ENCODE results near the gene SLC2A14.
"Not testable (repeated sequence)": the region's sequence is repeated elsewhere in the genome, so short reads cannot be mapped to it uniquely, and the experiment has no call there.

SLC2A14 gene

GRCh38 chr12:7872566-7873319, at the start of gene SLC2A14:
Gene SLC2A14 (minus strand): TSS chr12:7872915. CDS start chr12:7869880, 3,035 bp downstream.
- DNase-seq (ENCODE audit: low read depth in 2 of 2): no peak

DNA sequence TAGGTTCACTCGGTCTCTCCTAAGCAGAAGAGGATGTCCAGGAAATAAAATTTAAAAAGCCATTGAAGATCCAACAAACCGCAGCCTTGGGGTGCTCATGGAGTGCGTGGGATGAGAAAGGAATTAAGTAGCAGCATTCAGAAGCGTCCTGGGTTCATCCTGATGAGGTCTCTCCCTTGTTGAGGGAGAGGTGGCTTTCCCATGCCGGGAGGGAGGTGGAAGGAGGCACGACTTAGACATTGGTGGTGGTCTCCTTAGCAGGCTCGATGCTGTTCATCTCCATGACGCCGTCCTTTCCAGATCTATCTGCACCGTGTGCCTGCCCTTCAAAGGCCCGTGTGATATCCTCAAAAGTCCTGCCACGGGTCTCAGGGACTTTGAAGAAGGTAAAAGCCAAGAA, 48.5 kb upstream of the SLC2A14 start:
- DNase-seq (ENCODE audit: low read depth in 2 of 2): not testable (repeated sequence)

- DNase-seq (ENCODE audit: low read depth in 2 of 2): not testable (repeated sequence)
Measured at GRCh38 chr12:7918268-7918590, 45.5 kb upstream of the SLC2A14 start.

- no peak for DNase-seq (ENCODE audit: low read depth in 2 of 2)
Measured at GRCh38 chr12:7917392-7918267, 44.9 kb upstream of the SLC2A14 start.

DNA sequence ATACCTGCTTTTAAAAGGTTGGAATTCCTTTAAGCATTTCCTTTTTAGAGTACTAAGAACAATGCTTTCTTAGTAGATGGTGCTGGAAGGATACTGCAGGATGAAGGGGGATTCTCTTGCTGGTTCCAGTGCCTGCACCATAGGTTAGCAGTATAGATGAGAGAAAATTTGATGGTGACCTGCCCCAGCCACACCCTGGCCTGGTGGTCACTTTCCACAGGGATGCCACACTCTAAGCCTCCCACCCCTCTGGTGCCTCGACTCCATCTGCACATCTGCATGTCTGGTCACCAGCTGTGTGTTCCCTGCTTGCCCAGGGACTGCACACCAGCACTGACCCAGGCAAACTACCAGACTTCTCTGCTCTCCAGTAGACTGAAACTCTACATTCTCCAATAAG, 44.2 kb upstream of the SLC2A14 start:
- no peak for DNase-seq (ENCODE audit: low read depth in 2 of 2)

DNA sequence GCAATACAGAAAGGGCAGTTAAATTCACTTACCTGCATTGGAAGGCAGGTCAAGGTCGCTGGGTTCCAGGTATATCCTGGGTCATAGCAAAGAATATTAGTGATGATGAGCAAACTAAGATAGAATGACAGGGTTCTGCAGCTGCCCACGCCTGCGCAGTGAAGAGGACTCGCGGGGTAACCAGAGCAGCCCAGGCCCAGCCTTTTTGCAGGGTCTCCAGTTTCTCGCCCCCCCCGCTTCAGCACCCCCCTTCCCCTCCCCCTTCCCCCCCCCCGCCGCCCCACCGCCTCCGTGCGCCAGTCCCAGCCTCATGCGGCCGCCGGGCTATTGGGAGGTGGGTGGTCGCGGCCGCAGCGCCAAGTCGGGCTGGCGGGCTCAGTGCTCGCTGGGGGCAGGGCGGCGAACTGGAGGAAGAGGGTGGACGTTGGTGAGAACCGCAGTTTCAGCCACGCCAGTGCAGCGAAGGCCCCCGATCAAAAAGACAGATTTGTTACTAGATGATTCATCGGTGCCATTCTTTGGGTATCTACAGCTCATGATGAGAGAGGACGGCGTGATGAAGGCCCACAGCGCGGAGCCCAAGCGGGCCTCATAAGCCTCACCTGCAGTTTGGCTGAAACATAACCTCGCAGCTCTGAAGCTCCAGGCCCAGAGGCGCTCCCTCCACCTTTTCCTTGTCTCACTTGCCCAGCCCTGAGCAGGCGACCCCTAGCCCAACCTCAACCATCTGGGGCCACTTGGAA, 43.1 kb upstream of the SLC2A14 start:
- no peak for DNase-seq (ENCODE audit: low read depth in 2 of 2)

DNA sequence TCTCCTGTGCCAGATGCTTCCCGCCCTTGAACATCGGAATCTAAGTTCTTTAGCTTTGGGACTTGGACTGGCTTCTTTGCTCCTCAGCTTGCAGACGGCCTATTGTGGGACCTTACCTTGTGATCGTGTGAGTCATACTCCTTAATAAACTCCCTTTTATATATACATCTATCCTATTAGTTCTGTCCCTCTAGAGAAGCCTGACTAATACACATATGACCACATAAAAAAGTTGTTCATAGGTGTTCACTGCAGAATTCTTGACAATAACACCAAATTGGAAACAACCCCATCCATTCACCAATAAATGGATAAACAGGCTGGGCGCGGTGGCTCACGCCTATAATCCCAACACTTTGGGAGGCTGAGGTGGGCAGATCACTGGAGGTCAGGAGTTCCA, 37.4 kb upstream of the SLC2A14 start:
- DNase-seq (ENCODE audit: low read depth in 2 of 2): not testable (repeated sequence)

- DNase-seq (ENCODE audit: low read depth in 2 of 2): no peak
Measured at GRCh38 chr12:7907009-7907408, 34.3 kb upstream of the SLC2A14 start.

DNA sequence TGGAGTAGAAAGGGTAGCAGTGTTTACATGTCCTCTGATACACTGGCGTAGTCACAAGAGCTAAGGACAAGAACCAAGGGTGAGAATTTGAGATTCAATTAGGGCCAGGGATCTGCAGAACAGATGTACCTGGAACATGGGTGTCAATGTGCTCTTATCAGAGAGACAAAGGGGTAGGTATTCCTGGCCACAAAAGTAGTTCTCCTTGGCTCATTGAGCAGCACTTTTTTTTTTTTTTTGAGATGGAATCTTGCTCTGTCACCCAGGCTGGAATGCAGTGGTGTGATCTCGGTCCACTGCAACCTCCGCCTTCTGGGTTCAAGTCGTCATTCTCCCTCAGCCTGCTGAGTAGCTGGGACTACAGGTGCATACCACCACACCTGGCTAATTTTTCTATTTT, 33.6 kb upstream of the SLC2A14 start:
- not testable (repeated sequence) for DNase-seq (ENCODE audit: low read depth in 2 of 2)

DNA sequence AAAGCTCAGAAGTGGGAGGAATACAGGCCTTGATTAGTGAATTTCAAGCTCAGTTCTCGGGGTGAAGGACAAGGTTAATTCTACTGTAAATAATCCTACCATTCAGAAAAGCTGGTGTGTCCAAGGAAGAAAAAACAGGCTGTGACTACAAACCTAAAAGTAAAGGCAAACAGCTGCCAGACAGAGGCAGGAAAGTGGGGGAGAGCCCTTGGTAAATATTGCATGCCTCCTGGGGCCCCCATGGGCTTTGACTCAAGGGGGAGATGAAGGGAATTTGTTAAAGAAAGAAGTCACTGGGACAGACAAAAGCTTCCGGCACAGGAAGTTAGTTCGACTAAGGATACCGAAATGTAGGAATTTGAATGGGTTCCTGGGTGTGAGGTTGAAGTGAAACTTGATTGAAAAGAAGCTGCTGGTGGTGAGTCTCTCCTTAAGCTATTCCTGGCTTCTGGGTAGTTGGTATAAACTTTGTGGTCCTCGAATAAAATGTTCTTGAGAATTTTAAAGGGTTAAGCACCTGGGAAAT, 32.9 kb upstream of the SLC2A14 start:
- not testable (repeated sequence) for DNase-seq (ENCODE audit: low read depth in 2 of 2)

DNA sequence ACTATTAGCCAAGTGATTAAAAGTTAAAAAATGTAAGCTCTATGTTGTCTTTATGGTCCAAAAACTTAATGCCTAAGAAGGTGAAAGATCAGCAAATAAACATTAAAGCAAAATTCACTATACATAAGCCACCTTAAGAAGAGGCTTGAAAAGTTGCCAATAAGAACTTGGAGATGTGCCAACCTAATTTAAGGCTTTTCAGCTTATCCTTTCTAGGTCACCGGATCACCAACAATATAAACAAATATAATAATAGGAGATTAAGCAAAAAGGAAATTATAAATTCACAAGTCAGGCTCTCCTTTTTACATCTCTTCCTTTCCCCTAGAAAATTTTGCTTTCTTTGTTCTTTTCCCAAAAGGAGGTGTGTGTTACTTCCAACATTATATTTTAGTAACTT, 32.4 kb upstream of the SLC2A14 start:
- no peak for DNase-seq (ENCODE audit: low read depth in 2 of 2)

DNA sequence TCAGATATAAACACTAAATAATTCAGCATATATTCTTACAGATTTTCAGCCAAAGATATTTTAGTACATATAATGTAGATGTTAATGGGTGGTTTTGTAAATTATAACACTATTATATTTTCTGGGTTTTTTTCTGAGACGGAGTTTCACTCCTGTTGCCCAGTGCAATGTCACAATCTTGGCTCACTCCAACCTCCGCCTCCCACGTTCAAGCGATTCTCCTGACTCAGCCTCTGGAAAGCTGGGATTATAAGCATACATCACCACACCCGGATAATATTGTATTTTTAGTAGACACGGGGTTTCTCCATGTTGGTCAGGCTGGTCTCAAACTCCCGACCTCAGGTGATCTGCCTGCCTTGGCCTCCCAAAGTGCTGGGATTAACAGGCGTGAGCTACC, 29.7 kb upstream of the SLC2A14 start:
- DNase-seq (ENCODE audit: low read depth in 2 of 2): not testable (repeated sequence)

GRCh38 chr12:7899755-7900154, 27.0 kb upstream of the SLC2A14 start:
- DNase-seq (ENCODE audit: low read depth in 2 of 2): no peak

- DNase-seq (ENCODE audit: low read depth in 2 of 2): not testable (repeated sequence)
Measured at GRCh38 chr12:7896726-7897125, 24.0 kb upstream of the SLC2A14 start.

DNA sequence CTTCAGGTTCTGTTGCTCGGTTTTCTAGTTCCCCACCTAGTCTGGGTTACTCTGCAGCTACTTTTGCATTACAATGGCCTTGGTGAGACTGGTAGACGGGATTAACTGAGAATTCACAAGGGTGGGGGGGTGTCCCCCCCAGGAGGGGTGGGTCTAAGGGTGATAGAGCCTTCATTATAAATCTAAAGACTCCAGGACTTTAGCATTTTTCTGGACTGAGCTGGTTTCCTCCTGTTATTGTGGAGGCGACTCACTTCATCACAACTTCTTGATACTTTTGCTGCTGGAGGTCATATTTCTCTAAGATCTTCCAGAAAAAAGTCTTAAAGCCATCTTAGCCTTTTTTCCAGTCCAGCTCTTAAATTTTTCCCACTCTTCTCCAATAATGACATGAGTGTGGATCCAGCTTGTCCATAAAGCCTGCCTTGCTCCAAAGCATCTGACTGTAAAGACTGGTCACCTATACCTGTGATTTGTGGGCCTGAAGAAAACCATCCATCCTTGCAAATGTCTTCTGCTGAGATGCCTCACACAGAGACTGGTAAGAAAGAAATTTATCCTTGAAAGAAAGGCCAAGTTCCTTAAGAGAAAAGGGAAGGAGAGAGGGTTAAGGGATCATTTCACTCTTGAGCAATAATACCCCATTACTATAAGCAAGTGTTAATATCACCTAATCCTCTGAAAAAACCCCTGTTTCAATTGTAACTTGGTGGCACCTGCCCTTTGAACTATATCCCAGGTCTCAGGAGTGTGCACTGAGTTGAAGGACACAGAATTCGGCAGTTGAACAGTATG, 19.7 kb upstream of the SLC2A14 start:
- no peak for DNase-seq (ENCODE audit: low read depth in 2 of 2)

- DNase-seq (ENCODE audit: low read depth in 2 of 2): no peak
Measured at GRCh38 chr12:7884689-7885088, 12.0 kb upstream of the SLC2A14 start.

GRCh38 chr12:7881736-7882120, 9.0 kb upstream of the SLC2A14 start:
- DNase-seq (ENCODE audit: low read depth in 2 of 2): not testable (repeated sequence)

GRCh38 chr12:7880952-7881735, 8.4 kb upstream of the SLC2A14 start:
- not testable (repeated sequence) for DNase-seq (ENCODE audit: low read depth in 2 of 2)

GRCh38 chr12:7879246-7879645, 6.5 kb upstream of the SLC2A14 start:
- no peak for DNase-seq (ENCODE audit: low read depth in 2 of 2)

GRCh38 chr12:7877420-7877819, 4.7 kb upstream of the SLC2A14 start:
- no peak for DNase-seq (ENCODE audit: low read depth in 2 of 2)
